ENCODE measurements around the gene EIF4A2.

- TF ChIP-seq CTCF (IDR thresholded peaks at IDR 0.05) (no peak), POLR2AphosphoS5 (IDR thresholded peaks at IDR 0.05; ENCODE audit: insufficient read depth in 1 of 2, low read depth in 1 of 2) (no peak)
Observed at GRCh38 chr3:186802701-186803100, 19.3 kb downstream of the EIF4A2 start.
